ENCODE data around the gene UNC45B.
"Not testable (repeated sequence)": the region's sequence is repeated elsewhere in the genome, so short reads cannot be mapped to it uniquely, and the experiment has no call there.

The UNC45B gene

GRCh38 chr17:35146214-35146833 lies 1.3 kb upstream of the UNC45B start:
- no peak for DNase-seq
- H3K4me3 ChIP-seq (ENCODE audit: low read depth, low read length) = no peak overlapping the region
- H3K36me3 ChIP-seq = no peaks in the 10 kb centered on the region
- H3K27ac ChIP-seq = no peak overlapping the region
- no peak for TF ChIP-seq CTCF (IDR thresholded peaks at IDR 0.05; ENCODE audit: low read depth, low read length)
- H3K9me3 ChIP-seq (ENCODE audit: severe bottlenecking) = no peaks in the 10 kb centered on the region
- H3K27me3 ChIP-seq (ENCODE audit: insufficient read depth, low read depth, severe bottlenecking) = no peaks in the 10 kb centered on the region

- no peak for DNase-seq
- H3K36me3 ChIP-seq = no peaks in the 10 kb centered on the region
- no peak for TF ChIP-seq CTCF (IDR thresholded peaks at IDR 0.05; ENCODE audit: low read depth, low read length)
- no peaks in the 10 kb centered on the region for H3K27me3 ChIP-seq (ENCODE audit: insufficient read depth, low read depth, severe bottlenecking)
- H3K9me3 ChIP-seq (ENCODE audit: severe bottlenecking) = no peaks in the 10 kb centered on the region
- H3K27ac ChIP-seq = no peak overlapping the region
- H3K4me3 ChIP-seq (ENCODE audit: low read depth, low read length) = no peak overlapping the region
Observed at GRCh38 chr17:35148144-35148543, 527 bp downstream of the UNC45B start.

- Histone ChIP-seq H3K36me3 (no peaks in the 10 kb centered on the region), H3K9me3 (ENCODE audit: severe bottlenecking) (no peaks in the 10 kb centered on the region), H3K27ac (no peak overlapping the region), H3K4me3 (ENCODE audit: low read depth, low read length) (no peak overlapping the region), H3K27me3 (ENCODE audit: insufficient read depth, low read depth, severe bottlenecking) (no peaks in the 10 kb centered on the region)
- DNase-seq = no peak
- no peak for TF ChIP-seq CTCF (IDR thresholded peaks at IDR 0.05; ENCODE audit: low read depth, low read length)
Observed at GRCh38 chr17:35149941-35150340, 2.3 kb downstream of the UNC45B start.

- H3K4me3 ChIP-seq (ENCODE audit: low read depth, low read length); H3K9me3 ChIP-seq (ENCODE audit: severe bottlenecking); H3K27me3 ChIP-seq (ENCODE audit: insufficient read depth, low read depth, severe bottlenecking); H3K36me3 ChIP-seq; H3K27ac ChIP-seq; DNase-seq: not testable (repeated sequence)
Observed at GRCh38 chr17:35151080-35151479, 3.5 kb downstream of the UNC45B start.

GRCh38 chr17:35152421-35153140 lies 5.0 kb downstream of the UNC45B start:
- Histone ChIP-seq H3K36me3 (no peaks in the 10 kb centered on the region), H3K9me3 (ENCODE audit: severe bottlenecking) (no peaks in the 10 kb centered on the region), H3K27ac (no peak overlapping the region), H3K4me3 (ENCODE audit: low read depth, low read length) (no peak overlapping the region), H3K27me3 (ENCODE audit: insufficient read depth, low read depth, severe bottlenecking) (no peaks in the 10 kb centered on the region)
- DNase-seq = no peak
- TF ChIP-seq CTCF (IDR thresholded peaks at IDR 0.05; ENCODE audit: low read depth, low read length) = no peak

- Histone ChIP-seq H3K27ac (no peak overlapping the region), H3K9me3 (ENCODE audit: severe bottlenecking) (no peaks in the 10 kb centered on the region), H3K4me3 (ENCODE audit: low read depth, low read length) (no peak overlapping the region), H3K36me3 (no peaks in the 10 kb centered on the region), H3K27me3 (ENCODE audit: insufficient read depth, low read depth, severe bottlenecking) (peaks cover 13% of the 10 kb centered on the region)
- DNase-seq = no peak
- TF ChIP-seq CTCF (IDR thresholded peaks at IDR 0.05; ENCODE audit: low read depth, low read length) = no peak
Observed at GRCh38 chr17:35154196-35155165, 6.9 kb downstream of the UNC45B start.
